Panc1 (cell line): Measurements from ENCODE around the gene CARMIL3.
"Not testable (repeated sequence)": the region's sequence is repeated elsewhere in the genome, so short reads cannot be mapped to it uniquely, and the experiment has no call there.

Source experiments
- CTCF ChIP-seq: fragments of 450-650 bp; IDR thresholded peaks from 2 replicates; pipeline ENCODE4 v1.5.1; 2017; ENCODE audit warnings: mild to moderate bottlenecking
- POLR2AphosphoS5 ChIP-seq: IDR thresholded peaks from 2 replicates; pipeline ENCODE4 v1.6.1; 2012; ENCODE audit warnings: mild to moderate bottlenecking, low read depth, low read length, moderate library complexity
- SIN3A ChIP-seq: IDR thresholded peaks from 2 replicates; pipeline ENCODE4 v1.6.1; 2012; ENCODE audit warnings: low read depth, mild to moderate bottlenecking, low read length, moderate library complexity, borderline replicate concordance; ENCODE audit not compliant: insufficient read depth
- TCF7L2 ChIP-seq: IDR thresholded peaks from 2 replicates; pipeline ENCODE4 v1.6.1; 2011; ENCODE audit warnings: mild to moderate bottlenecking, low read depth, low read length, inconsistent platforms
- TF ChIP-seq, protein P1 (sequence below), 2 experiments: IDR thresholded peaks; 2 replicates each; pipeline ENCODE4 v1.6.1; 2011 to 2012; ENCODE audit warnings: low read depth in 2 of 2, control low read depth in 1 of 2, low read length in 1 of 2, mild to moderate bottlenecking in 1 of 2, moderate library complexity in 1 of 2; ENCODE audit not compliant: insufficient read depth in 1 of 2

DNA sequence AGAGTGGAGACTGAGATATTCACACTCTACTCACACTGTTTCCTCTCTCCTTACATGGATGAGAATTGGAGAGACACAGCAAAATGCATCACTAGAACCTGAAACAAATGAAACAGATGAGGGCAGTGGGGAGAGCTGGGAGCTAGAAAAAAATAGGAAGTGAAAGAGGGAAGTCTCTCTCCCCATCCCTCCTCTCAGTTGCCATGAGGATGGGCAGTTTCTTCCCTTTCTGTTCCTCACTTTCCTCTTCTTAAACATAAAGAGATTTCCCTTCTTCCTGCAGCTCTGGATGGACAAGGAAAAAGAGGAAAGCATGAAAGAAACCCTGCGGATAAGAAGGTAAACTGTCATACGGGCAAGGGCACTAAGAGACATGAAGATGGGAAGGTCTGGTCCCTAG lies 2.8 kb upstream of the CARMIL3 start:
- not testable (repeated sequence) for TF ChIP-seq POLR2AphosphoS5, CTCF, SIN3A, TCF7L2
- TF ChIP-seq, protein P1, sequence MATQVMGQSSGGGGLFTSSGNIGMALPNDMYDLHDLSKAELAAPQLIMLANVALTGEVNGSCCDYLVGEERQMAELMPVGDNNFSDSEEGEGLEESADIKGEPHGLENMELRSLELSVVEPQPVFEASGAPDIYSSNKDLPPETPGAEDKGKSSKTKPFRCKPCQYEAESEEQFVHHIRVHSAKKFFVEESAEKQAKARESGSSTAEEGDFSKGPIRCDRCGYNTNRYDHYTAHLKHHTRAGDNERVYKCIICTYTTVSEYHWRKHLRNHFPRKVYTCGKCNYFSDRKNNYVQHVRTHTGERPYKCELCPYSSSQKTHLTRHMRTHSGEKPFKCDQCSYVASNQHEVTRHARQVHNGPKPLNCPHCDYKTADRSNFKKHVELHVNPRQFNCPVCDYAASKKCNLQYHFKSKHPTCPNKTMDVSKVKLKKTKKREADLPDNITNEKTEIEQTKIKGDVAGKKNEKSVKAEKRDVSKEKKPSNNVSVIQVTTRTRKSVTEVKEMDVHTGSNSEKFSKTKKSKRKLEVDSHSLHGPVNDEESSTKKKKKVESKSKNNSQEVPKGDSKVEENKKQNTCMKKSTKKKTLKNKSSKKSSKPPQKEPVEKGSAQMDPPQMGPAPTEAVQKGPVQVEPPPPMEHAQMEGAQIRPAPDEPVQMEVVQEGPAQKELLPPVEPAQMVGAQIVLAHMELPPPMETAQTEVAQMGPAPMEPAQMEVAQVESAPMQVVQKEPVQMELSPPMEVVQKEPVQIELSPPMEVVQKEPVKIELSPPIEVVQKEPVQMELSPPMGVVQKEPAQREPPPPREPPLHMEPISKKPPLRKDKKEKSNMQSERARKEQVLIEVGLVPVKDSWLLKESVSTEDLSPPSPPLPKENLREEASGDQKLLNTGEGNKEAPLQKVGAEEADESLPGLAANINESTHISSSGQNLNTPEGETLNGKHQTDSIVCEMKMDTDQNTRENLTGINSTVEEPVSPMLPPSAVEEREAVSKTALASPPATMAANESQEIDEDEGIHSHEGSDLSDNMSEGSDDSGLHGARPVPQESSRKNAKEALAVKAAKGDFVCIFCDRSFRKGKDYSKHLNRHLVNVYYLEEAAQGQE (IDR thresholded peaks at IDR 0.05; ENCODE audit: insufficient read depth in 1 of 2, low read depth in 2 of 2, low read length in 1 of 2), result not testable (repeated sequence)
